Glomerular visceral epithelial cell (primary cell): ENCODE measurements around the gene LLGL1.

Source experiments
- DNase-seq: peaks from one replicate; pipeline ENCODE4 v3.0.0-alpha.2; 2016; ENCODE audit errors: extremely low spot score

LLGL1 gene

GRCh38 chr17:18253187-18253884 lies 27.9 kb downstream of the LLGL1 start:
- DNase-seq: no peak

- no peak for DNase-seq
Measured at GRCh38 chr17:18253947-18254821, 28.7 kb downstream of the LLGL1 start.

GRCh38 chr17:18254888-18255649 lies 29.6 kb downstream of the LLGL1 start:
- DNase-seq: no peak

GRCh38 chr17:18256351-18256750 lies 30.9 kb downstream of the LLGL1 start:
- no peak for DNase-seq

- DNase-seq: no peak
Measured at GRCh38 chr17:18256776-18257175, 31.3 kb downstream of the LLGL1 start.

- peak; percentile 70 for DNase-seq
Measured at GRCh38 chr17:18257268-18257981, 32.0 kb downstream of the LLGL1 start.

GRCh38 chr17:18257982-18258355 lies 32.5 kb downstream of the LLGL1 start:
- DNase-seq: peak; percentile 82

GRCh38 chr17:18258356-18259038 lies 33.1 kb downstream of the LLGL1 start, which contains the start of gene FLII:
FLII (minus strand) TSS chr17:18258738; CDS start chr17:18258690, 48 bp downstream.
- DNase-seq: peak; percentile 34

- DNase-seq: peak; percentile 60
Measured at GRCh38 chr17:18259621-18260331, 34.3 kb downstream of the LLGL1 start.

GRCh38 chr17:18260332-18261145 lies 35.1 kb downstream of the LLGL1 start, which contains the start of gene MIEF2:
MIEF2 (plus strand) TSS chr17:18260662; CDS start chr17:18262721, 2,059 bp downstream.
- DNase-seq: peak; percentile 95

- peak; percentile 87 for DNase-seq
Measured at GRCh38 chr17:18261146-18261515, 35.7 kb downstream of the LLGL1 start.

GRCh38 chr17:18261659-18262058 lies 36.2 kb downstream of the LLGL1 start:
- no peak for DNase-seq

- no peak for DNase-seq
Measured at GRCh38 chr17:18262111-18262510, 36.7 kb downstream of the LLGL1 start.

- DNase-seq: no peak
Measured at GRCh38 chr17:18262641-18263040, 37.2 kb downstream of the LLGL1 start.

- no peak for DNase-seq
Measured at GRCh38 chr17:18263885-18264682, 38.6 kb downstream of the LLGL1 start.

GRCh38 chr17:18267366-18267765 lies 41.9 kb downstream of the LLGL1 start:
- DNase-seq: no peak

GRCh38 chr17:18267927-18268711 lies 42.7 kb downstream of the LLGL1 start:
- DNase-seq: peak; percentile 58
